ENCODE results near the gene ALG12.

DNA sequence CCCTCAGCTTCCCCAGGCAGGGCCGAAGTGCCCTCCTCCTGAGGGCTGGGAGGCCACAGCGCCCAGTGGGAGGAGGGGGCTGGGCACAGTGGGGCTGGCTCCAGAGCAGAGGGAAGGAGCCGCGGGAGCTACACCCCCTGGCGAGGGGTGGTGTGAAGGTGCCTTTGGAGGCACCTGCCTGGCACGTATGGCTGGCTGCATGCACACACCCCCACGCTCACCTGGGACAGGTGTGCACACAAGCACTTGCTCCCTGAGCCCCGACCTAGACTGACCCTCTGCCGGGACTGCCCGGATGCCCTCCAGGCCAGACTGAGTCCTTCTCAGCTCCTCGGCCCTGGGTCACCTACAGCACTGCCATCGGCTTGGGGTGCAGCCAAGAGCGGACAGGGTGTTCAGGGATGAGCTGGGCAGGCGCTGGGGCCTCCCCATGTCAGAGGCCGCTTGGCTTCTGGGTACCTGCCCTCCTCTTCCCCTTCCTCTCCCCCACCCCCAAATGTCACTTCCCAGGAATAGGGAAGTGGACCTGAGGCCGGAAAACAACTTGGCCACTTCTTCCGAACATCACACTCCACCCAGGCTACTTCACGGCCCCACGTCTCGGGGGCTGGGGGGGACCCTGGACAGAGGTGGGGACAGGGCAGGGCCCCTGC is 34.9 kb upstream of the ALG12 start:
- TF ChIP-seq POLR2A (IDR thresholded peaks at IDR 0.05): no peak
- TF ChIP-seq, protein P1, sequence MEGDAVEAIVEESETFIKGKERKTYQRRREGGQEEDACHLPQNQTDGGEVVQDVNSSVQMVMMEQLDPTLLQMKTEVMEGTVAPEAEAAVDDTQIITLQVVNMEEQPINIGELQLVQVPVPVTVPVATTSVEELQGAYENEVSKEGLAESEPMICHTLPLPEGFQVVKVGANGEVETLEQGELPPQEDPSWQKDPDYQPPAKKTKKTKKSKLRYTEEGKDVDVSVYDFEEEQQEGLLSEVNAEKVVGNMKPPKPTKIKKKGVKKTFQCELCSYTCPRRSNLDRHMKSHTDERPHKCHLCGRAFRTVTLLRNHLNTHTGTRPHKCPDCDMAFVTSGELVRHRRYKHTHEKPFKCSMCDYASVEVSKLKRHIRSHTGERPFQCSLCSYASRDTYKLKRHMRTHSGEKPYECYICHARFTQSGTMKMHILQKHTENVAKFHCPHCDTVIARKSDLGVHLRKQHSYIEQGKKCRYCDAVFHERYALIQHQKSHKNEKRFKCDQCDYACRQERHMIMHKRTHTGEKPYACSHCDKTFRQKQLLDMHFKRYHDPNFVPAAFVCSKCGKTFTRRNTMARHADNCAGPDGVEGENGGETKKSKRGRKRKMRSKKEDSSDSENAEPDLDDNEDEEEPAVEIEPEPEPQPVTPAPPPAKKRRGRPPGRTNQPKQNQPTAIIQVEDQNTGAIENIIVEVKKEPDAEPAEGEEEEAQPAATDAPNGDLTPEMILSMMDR (IDR thresholded peaks at IDR 0.05): no peak
